ENCODE data around the gene NPEPPS.

NPEPPS gene

GRCh38 chr17:47621293-47622179 is 90.6 kb downstream of the NPEPPS start:
- Histone ChIP-seq H3K4me3 (IDR thresholded peaks at IDR 0.05; ENCODE audit: insufficient read depth, low read depth, low read length) (no peak overlapping the region), H3K27ac (no peak overlapping the region), H3K36me3 (ENCODE audit: insufficient read depth) (no peaks in the 10 kb centered on the region; the same call in 1 of the 2 replicates), H3K79me2 (ENCODE audit: insufficient read depth, low read depth) (no peaks in the 10 kb centered on the region), H3K27me3 (ENCODE audit: insufficient read depth, low read depth) (no peaks in the 10 kb centered on the region), H3K9ac (no peak overlapping the region), H3K4me1 (ENCODE audit: low read depth, poor library complexity, severe bottlenecking) (peaks cover 43% of the 10 kb centered on the region), H3K4me2 (no peak overlapping the region), H4K20me1 (ENCODE audit: insufficient read depth) (no peaks in the 10 kb centered on the region), H2AFZ (ENCODE audit: low read depth) (no peak overlapping the region)
- no peak for TF ChIP-seq CTCF (conservative IDR thresholded peaks at IDR 0.05; ENCODE audit: low read depth, low read length)

- Histone ChIP-seq H3K79me2 (ENCODE audit: insufficient read depth, low read depth) (no peaks in the 10 kb centered on the region), H3K4me3 (IDR thresholded peaks at IDR 0.05; ENCODE audit: insufficient read depth, low read depth, low read length) (no peak overlapping the region), H3K4me2 (no peak overlapping the region), H4K20me1 (ENCODE audit: insufficient read depth) (no peaks in the 10 kb centered on the region), H2AFZ (ENCODE audit: low read depth) (no peak overlapping the region), H3K27ac (no peak overlapping the region), H3K4me1 (ENCODE audit: low read depth, poor library complexity, severe bottlenecking) (peaks cover 41% of the 10 kb centered on the region), H3K9ac (no peak overlapping the region), H3K36me3 (ENCODE audit: insufficient read depth) (no peaks in the 10 kb centered on the region; the same call in 1 of the 2 replicates), H3K27me3 (ENCODE audit: insufficient read depth, low read depth) (no peaks in the 10 kb centered on the region)
- TF ChIP-seq CTCF (conservative IDR thresholded peaks at IDR 0.05; ENCODE audit: low read depth, low read length) = no peak
These were observed 91.3 kb downstream of the NPEPPS start for GRCh38 chr17:47622180-47622549.

- H3K36me3 ChIP-seq (ENCODE audit: insufficient read depth) = no peaks in the 10 kb centered on the region; the same call in 1 of the 2 replicates
- no peak overlapping the region for H2AFZ ChIP-seq (ENCODE audit: low read depth)
- no peaks in the 10 kb centered on the region for H4K20me1 ChIP-seq (ENCODE audit: insufficient read depth)
These were observed 93.8 kb downstream of the NPEPPS start for GRCh38 chr17:47624727-47625068.

GRCh38 chr17:47628014-47628566 is 97.2 kb downstream of the NPEPPS start:
- TF ChIP-seq CTCF (conservative IDR thresholded peaks at IDR 0.05; ENCODE audit: low read depth, low read length) = no peak
- Histone ChIP-seq H3K4me3 (IDR thresholded peaks at IDR 0.05; ENCODE audit: insufficient read depth, low read depth, low read length) (no peak overlapping the region), H2AFZ (ENCODE audit: low read depth) (no peak overlapping the region), H3K79me2 (ENCODE audit: insufficient read depth, low read depth) (no peaks in the 10 kb centered on the region), H3K36me3 (ENCODE audit: insufficient read depth) (no peaks in the 10 kb centered on the region; the same call in 1 of the 2 replicates), H3K27me3 (ENCODE audit: insufficient read depth, low read depth) (no peaks in the 10 kb centered on the region), H3K9ac (no peak overlapping the region), H3K4me1 (ENCODE audit: low read depth, poor library complexity, severe bottlenecking) (peaks cover 5% of the 10 kb centered on the region), H3K4me2 (no peak overlapping the region), H4K20me1 (ENCODE audit: insufficient read depth) (no peaks in the 10 kb centered on the region), H3K27ac (no peak overlapping the region)

More at GRCh38 chr17:47624727-47625068, 93.8 kb downstream of the NPEPPS start:
- Histone ChIP-seq H3K27ac (no peak overlapping the region), H3K27me3 (ENCODE audit: insufficient read depth, low read depth) (no peaks in the 10 kb centered on the region), H3K4me1 (ENCODE audit: low read depth, poor library complexity, severe bottlenecking) (peaks cover 16% of the 10 kb centered on the region), H3K79me2 (ENCODE audit: insufficient read depth, low read depth) (no peaks in the 10 kb centered on the region), H3K4me3 (IDR thresholded peaks at IDR 0.05; ENCODE audit: insufficient read depth, low read depth, low read length) (no peak overlapping the region), H3K9ac (no peak overlapping the region), H3K4me2 (no peak overlapping the region)
- TF ChIP-seq CTCF (conservative IDR thresholded peaks at IDR 0.05; ENCODE audit: low read depth, low read length) = no peak

Measured in KMS-11 (cell line).